SK-N-MC (cell line): ENCODE data around the gene HPCAL1.

Experiments
- EZH2 ChIP-seq: fragments of 200-600 bp; sonication (generic); IDR thresholded peaks from one replicate; pipeline ENCODE4 v1.6.1; 2017; ENCODE audit warnings: antibody characterized with exemption
- FOXP2 ChIP-seq: optimal IDR thresholded peaks from 2 replicates; pipeline ENCODE3; 2011; ENCODE audit warnings: mild to moderate bottlenecking, moderate library complexity; ENCODE audit not compliant: insufficient read depth; ENCODE audit errors: extremely low read length, control extremely low read depth
- POLR2AphosphoS5 ChIP-seq: IDR thresholded peaks from 2 replicates; pipeline ENCODE4 v1.6.1; 2012; ENCODE audit warnings: mild to moderate bottlenecking, low read depth, low read length, borderline replicate concordance

DNA sequence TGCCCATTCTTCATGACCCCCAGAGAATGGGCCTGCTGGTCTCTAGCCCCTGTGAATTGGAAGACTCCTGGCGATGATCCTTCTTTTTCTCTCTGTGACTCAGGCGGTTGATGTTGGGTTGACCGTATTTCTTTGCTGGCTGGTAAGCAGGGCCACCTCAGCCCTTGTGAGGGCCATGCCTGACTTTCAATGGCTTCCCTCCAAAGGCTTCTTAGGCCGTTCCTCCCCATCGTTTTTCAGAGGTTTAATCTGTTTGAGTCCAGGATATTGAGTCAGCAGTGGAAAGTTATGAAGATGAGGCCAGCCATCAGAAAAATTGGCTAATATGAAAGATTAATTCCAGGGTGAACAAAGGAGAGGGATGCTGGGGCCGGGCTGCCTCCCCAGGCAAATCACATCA, 13.6 kb downstream of the HPCAL1 start:
- no peak for TF ChIP-seq POLR2AphosphoS5
- no peak for TF ChIP-seq EZH2
- no peak for TF ChIP-seq FOXP2
